Endothelial cell (in vitro differentiated cells): Measurements from ENCODE around the gene GRM1. TPM values are rescaled to one million over a fixed set of nuclear protein-coding genes. Genes with fewer than 3 reads are reported as not detected.

Experiments used
- DNase-seq: peaks from one replicate; pipeline ENCODE4 v3.0.0; 2021; ENCODE audit warnings: low spot score
- H3K27ac Mint-ChIP-seq: one replicate; pipeline ENCODE4 v1.8.0; 2021; ENCODE audit warnings: mixed read lengths, inconsistent platforms; ENCODE audit not compliant: unreplicated experiment
- H3K27me3 Mint-ChIP-seq: one replicate; pipeline ENCODE4 v1.8.0; 2021; ENCODE audit warnings: mild to moderate bottlenecking, moderate library complexity, mixed read lengths, inconsistent platforms; ENCODE audit not compliant: unreplicated experiment
- H3K36me3 Mint-ChIP-seq: one replicate; pipeline ENCODE4 v1.8.0; 2021; ENCODE audit warnings: mild to moderate bottlenecking, low read depth, mixed read lengths, inconsistent platforms; ENCODE audit not compliant: unreplicated experiment
- H3K4me1 Mint-ChIP-seq: one replicate; pipeline ENCODE4 v1.8.0; 2021; ENCODE audit warnings: mild to moderate bottlenecking, mixed read lengths, inconsistent platforms; ENCODE audit not compliant: unreplicated experiment
- H3K4me3 Mint-ChIP-seq: one replicate; pipeline ENCODE4 v1.8.0; 2021; ENCODE audit warnings: mild to moderate bottlenecking, mixed read lengths, inconsistent platforms; ENCODE audit not compliant: unreplicated experiment
- H3K9me3 Mint-ChIP-seq: one replicate; pipeline ENCODE4 v1.8.0; 2021; ENCODE audit warnings: mixed read lengths, inconsistent platforms; ENCODE audit not compliant: unreplicated experiment
- total RNA-seq: library from RNA; stranded (reverse); fragmentation: NEBNext Ultra II Directional; extraction: Animal tissue kit (Norgen Biotek cat#: 25700); gene quantifications from one replicate; pipeline ENCODE4 v1.2.1, GENCODE V29; 2021; ENCODE audit not compliant: unreplicated experiment
- TF ChIP-seq, protein P1 (sequence below): fragments of 200-600 bp; sonication (generic); IDR thresholded peaks from one replicate; pipeline ENCODE4 v1.5.0; 2021; ENCODE audit warnings: antibody characterized with exemption; ENCODE audit not compliant: unreplicated experiment

GRM1 gene
- total RNA-seq, 1 donor from 2014 or later = 0.23 TPM

DNA sequence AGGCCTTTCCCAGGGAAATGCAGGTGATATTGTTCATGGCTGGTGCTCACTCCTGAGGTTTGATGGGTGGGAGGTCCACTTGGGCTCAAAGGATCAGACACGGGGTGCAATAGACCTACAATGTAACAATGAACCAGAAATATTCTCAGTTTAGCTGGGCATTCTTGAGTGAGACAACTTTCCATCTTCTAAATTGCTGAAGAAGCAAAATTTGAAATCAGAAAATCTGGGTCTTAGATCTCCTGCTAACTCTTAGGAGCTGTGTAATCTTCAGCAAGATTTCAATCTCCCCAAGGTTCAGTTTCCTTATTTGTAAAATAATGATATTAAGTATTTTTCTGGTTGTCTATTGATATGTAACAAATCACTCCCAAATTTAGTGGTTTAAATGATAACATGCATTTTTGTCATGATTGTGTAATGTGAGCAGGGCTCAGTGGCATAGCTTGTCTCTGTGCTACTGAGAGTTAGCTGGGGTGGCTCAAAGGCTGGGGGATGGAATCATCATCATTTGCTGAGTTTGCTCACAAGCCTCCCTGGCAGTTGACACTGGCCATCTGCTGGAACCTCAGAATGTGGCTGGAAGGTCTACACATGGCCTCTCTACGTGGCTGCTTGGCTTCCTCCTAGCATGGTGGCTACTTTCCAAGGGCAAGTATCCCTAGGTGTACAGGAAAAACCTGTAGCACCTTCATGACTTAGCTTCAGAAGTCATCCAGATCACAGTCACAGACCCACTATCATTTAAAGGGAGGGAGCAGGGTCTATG is 98.8 kb downstream of the GRM1 start:
- no peaks in the 10 kb centered on the region for H3K27me3 Mint-ChIP-seq
- no peaks in the 10 kb centered on the region for H3K4me1 Mint-ChIP-seq
- TF ChIP-seq, protein P1, sequence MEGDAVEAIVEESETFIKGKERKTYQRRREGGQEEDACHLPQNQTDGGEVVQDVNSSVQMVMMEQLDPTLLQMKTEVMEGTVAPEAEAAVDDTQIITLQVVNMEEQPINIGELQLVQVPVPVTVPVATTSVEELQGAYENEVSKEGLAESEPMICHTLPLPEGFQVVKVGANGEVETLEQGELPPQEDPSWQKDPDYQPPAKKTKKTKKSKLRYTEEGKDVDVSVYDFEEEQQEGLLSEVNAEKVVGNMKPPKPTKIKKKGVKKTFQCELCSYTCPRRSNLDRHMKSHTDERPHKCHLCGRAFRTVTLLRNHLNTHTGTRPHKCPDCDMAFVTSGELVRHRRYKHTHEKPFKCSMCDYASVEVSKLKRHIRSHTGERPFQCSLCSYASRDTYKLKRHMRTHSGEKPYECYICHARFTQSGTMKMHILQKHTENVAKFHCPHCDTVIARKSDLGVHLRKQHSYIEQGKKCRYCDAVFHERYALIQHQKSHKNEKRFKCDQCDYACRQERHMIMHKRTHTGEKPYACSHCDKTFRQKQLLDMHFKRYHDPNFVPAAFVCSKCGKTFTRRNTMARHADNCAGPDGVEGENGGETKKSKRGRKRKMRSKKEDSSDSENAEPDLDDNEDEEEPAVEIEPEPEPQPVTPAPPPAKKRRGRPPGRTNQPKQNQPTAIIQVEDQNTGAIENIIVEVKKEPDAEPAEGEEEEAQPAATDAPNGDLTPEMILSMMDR = no peak
- no peaks in the 10 kb centered on the region for H3K9me3 Mint-ChIP-seq
- H3K4me3 Mint-ChIP-seq = no peak overlapping the region
- no peak overlapping the region for H3K27ac Mint-ChIP-seq
- no peaks in the 10 kb centered on the region for H3K36me3 Mint-ChIP-seq
- DNase-seq = no peak

DNA sequence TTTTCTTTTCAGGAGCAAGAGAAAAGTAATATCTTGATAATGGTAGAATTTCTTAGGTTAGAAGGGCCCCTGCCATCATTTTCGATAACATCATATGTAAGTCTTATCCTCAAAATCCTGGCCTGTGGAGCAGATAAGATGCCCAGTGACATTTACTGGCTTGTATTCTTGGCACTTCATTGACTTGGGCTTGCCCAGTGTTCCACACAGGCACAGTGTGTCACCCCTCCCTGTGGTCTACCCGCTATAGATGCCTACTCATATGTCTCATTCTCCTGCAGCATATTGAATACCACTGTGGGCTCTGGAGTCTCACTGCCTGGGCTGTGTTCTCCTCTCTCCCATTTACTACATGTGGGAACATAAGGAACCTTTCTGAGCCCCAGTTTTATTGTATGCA is 105.0 kb downstream of the GRM1 start:
- H3K9me3 Mint-ChIP-seq = no peaks in the 10 kb centered on the region
- H3K4me1 Mint-ChIP-seq = no peaks in the 10 kb centered on the region
- H3K4me3 Mint-ChIP-seq = no peak overlapping the region
- TF ChIP-seq, protein P1 = no peak
- no peaks in the 10 kb centered on the region for H3K27me3 Mint-ChIP-seq
- no peak overlapping the region for H3K27ac Mint-ChIP-seq
- no peak for DNase-seq
- no peaks in the 10 kb centered on the region for H3K36me3 Mint-ChIP-seq

DNA sequence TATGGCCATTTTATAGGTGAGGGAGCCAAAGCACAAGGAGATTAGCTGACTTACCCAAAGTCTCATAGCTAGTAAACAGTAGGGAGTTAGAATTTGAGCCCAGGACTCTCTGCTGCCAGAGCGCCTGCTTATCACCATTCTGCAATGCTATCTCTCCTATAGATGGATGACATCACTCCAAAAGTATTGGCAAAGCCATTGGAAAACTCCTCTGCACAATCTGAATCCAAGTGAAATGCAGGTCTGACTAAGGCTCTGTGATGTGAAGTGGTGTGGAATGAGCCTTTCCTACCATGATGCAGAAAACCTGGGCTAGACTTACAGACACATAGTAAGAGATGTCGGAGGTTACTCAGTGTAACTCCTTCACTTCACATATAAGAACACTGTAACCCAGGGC is 106.3 kb downstream of the GRM1 start:
- no peak overlapping the region for H3K27ac Mint-ChIP-seq
- H3K27me3 Mint-ChIP-seq = no peaks in the 10 kb centered on the region
- no peaks in the 10 kb centered on the region for H3K36me3 Mint-ChIP-seq
- no peaks in the 10 kb centered on the region for H3K9me3 Mint-ChIP-seq
- no peak overlapping the region for H3K4me3 Mint-ChIP-seq
- no peak for DNase-seq
- H3K4me1 Mint-ChIP-seq = no peaks in the 10 kb centered on the region
- TF ChIP-seq, protein P1 = no peak

DNA sequence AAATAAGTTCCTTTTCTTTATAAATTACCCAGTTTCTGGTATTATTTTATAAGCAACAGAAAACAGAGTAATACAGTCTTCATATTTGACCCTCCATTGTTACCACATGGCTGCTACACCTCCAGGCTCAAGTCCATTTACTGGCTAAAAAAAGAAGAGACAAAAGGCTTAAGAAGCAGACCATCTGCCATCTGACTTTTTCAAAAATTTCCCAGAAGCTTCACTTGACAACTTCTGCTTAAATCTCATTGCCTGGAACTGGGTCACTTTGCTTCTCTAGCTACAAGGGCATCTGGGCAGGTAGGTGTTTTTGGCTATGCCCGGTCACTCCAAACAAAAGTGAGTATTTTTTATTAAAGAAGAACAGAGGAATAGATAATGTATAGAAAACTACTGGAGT is 118.0 kb downstream of the GRM1 start:
- Mint-ChIP-seq H3K36me3 (no peaks in the 10 kb centered on the region), H3K9me3 (no peaks in the 10 kb centered on the region), H3K27me3 (peaks cover 2% of the 10 kb centered on the region), H3K4me3 (no peak overlapping the region), H3K4me1 (no peaks in the 10 kb centered on the region), H3K27ac (no peak overlapping the region)
- DNase-seq = no peak
- TF ChIP-seq, protein P1 = no peak

DNA sequence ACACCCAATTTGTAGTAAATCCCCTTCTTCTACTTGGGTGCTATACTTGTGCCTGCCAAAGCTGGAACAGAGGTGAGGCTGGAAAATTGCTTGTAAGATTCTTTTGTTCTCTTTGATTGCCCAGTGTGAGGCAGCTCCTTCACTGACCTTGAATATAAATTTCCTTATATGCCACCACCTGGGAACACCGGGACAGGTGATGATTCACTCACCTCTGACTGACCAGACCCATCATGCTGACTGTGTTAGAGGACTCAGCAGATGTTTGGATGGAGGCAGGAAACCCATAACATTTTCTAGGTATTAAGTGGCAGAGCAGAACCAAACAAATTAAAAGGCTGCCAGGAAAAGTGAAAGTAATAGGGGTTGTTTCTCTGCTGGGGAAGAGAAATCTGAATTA is 120.9 kb downstream of the GRM1 start:
- DNase-seq = no peak
- Mint-ChIP-seq H3K27ac (no peak overlapping the region), H3K4me1 (peaks cover 8% of the 10 kb centered on the region), H3K4me3 (no peak overlapping the region), H3K36me3 (no peaks in the 10 kb centered on the region), H3K9me3 (no peaks in the 10 kb centered on the region), H3K27me3 (peaks cover 2% of the 10 kb centered on the region)
- TF ChIP-seq, protein P1 = no peak
